ENCODE measurements around the gene UTS2. TPM values are rescaled to one million over a fixed set of nuclear protein-coding genes. Genes with fewer than 3 reads are reported as not detected.

UTS2 gene
- total RNA-seq, 1 donor, result not detected

- H3K4me3 ChIP-seq (ENCODE audit: low read depth, low read length), result no peak overlapping the region
- no peak for DNase-seq (ENCODE audit: low read depth)
- no peak for TF ChIP-seq CTCF (IDR thresholded peaks at IDR 0.05; ENCODE audit: insufficient read depth, low read length)
These were observed 11.0 kb upstream of the UTS2 start for GRCh38 chr1:7863756-7864328.

- DNase-seq (ENCODE audit: low read depth), result no peak
- no peak for TF ChIP-seq CTCF (IDR thresholded peaks at IDR 0.05; ENCODE audit: insufficient read depth, low read length)
- H3K4me3 ChIP-seq (ENCODE audit: low read depth, low read length), result no peak overlapping the region
These were observed 9.6 kb upstream of the UTS2 start for GRCh38 chr1:7862211-7863060.

GRCh38 chr1:7861452-7861851 lies 8.6 kb upstream of the UTS2 start:
- TF ChIP-seq CTCF (IDR thresholded peaks at IDR 0.05; ENCODE audit: insufficient read depth, low read length), result no peak
- DNase-seq (ENCODE audit: low read depth), result no peak
- no peak overlapping the region for H3K4me3 ChIP-seq (ENCODE audit: low read depth, low read length)

- no peak for DNase-seq (ENCODE audit: low read depth)
- no peak overlapping the region for H3K4me3 ChIP-seq (ENCODE audit: low read depth, low read length)
- no peak for TF ChIP-seq CTCF (IDR thresholded peaks at IDR 0.05; ENCODE audit: insufficient read depth, low read length)
These were observed 7.3 kb upstream of the UTS2 start for GRCh38 chr1:7860130-7860529.

- TF ChIP-seq CTCF (IDR thresholded peaks at IDR 0.05; ENCODE audit: insufficient read depth, low read length), result no peak
- H3K4me3 ChIP-seq (ENCODE audit: low read depth, low read length), result no peak overlapping the region
- no peak for DNase-seq (ENCODE audit: low read depth)
These were observed 6.5 kb upstream of the UTS2 start for GRCh38 chr1:7859406-7859805.

GRCh38 chr1:7857985-7858384 lies 5.1 kb upstream of the UTS2 start:
- no peak for DNase-seq (ENCODE audit: low read depth)
- no peak for TF ChIP-seq CTCF (IDR thresholded peaks at IDR 0.05; ENCODE audit: insufficient read depth, low read length)
- H3K4me3 ChIP-seq (ENCODE audit: low read depth, low read length), result no peak overlapping the region
